ENCODE results near the gene IGFBP2. TPM values are rescaled to one million over a fixed set of nuclear protein-coding genes. Genes with fewer than 3 reads are reported as not detected.

The IGFBP2 gene
- total and polyA plus RNA-seq, 12 donors: 26.0 to 361 (median 109) TPM

DNA sequence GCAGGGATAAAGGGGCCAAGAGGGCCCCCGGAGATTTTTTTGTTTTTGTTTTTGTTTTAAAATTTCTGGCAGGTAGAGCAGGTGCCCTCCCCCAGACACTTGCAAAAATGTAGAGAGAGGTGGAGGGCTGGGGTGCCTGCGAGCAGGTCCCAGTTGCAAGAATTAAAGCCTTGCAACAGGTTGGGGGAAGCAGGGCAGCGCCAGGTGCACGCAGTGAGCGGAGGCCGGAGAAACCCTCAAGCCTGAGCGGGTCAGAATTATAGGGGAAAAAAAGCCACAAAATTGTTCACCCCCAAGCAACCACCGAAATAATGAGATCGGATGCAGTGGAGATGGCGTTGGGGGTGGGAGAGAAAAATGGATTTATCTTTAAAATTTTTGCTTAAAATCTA lies 61.6 kb downstream of the IGFBP2 start:
- Histone ChIP-seq H3K4me1 (peaks cover 11 to 79% (median 57%) of the 10 kb centered on the region in 9 donors), H3K9me3 (no peaks in the 10 kb centered on the region), H3K4me3 (peak overlapping the region; percentile 19 to 75 (median 71)), H3K27ac (peak overlapping the region; percentile 64 to 95 (median 86)), H3K27me3 (peaks cover 0 to 96% (median 0%) of the 10 kb centered on the region in 7 donors), H3K36me3 (no peaks in the 10 kb centered on the region)
- no peak for DNase-seq
- 1 to 8% methylated on average over 10 of the region's 10 CpGs for WGBS, 2 donors
- no peak for ATAC-seq
- TF ChIP-seq, protein P1, sequence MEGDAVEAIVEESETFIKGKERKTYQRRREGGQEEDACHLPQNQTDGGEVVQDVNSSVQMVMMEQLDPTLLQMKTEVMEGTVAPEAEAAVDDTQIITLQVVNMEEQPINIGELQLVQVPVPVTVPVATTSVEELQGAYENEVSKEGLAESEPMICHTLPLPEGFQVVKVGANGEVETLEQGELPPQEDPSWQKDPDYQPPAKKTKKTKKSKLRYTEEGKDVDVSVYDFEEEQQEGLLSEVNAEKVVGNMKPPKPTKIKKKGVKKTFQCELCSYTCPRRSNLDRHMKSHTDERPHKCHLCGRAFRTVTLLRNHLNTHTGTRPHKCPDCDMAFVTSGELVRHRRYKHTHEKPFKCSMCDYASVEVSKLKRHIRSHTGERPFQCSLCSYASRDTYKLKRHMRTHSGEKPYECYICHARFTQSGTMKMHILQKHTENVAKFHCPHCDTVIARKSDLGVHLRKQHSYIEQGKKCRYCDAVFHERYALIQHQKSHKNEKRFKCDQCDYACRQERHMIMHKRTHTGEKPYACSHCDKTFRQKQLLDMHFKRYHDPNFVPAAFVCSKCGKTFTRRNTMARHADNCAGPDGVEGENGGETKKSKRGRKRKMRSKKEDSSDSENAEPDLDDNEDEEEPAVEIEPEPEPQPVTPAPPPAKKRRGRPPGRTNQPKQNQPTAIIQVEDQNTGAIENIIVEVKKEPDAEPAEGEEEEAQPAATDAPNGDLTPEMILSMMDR (IDR thresholded peaks at IDR 0.05): no peak
- intact Hi-C loops (cut with DNase I): loop anchor here (5.0 to 10.0 kb wide), 18 partner anchors 77 to 1020 kb away; no protein-coding TSS in a partner anchor

DNA sequence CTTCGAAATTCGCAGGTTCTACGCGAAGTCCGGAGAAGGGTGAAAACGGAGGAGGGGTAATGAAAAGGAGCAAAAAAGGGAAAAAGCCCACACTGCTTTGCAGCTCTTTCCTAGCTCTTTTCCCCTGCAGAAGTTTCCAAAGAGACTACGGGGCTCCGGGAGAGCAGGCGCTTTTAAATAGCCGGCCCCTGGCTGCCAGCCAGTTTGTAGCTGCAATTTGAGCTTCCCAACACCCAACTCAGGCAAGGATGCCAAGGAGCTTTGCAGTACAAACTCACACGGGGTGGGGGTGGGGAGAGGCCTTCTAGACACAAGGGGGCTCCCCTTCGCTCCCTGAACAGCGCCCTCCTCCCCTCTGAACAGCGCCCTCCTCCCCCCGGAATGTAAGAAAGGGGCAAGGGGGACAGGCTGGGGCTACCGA lies 62.2 kb downstream of the IGFBP2 start, which contains the start of gene IGFBP5:
Gene IGFBP5 (minus strand): TSS at position 149 of the 421 bp plus-strand sequence. CDS start 774 bp downstream, outside the sequence.
- DNase-seq (peak; percentile 91 to 92), ATAC-seq (peak; percentile 28 to 54 (median 49))
- WGBS, 2 donors: 7 to 14% methylated on average over 15 to 16 of the region's 16 CpGs
- H3K4me1 ChIP-seq: peaks cover 14 to 81% (median 58%) of the 10 kb centered on the region in 9 donors
- TF ChIP-seq, protein P1 (IDR thresholded peaks at IDR 0.05): peak in 3 of 9 donors; percentile 18 to 42 (median 39)
- peak within 1 kb of the TSS; percentile 64 to 95 (median 86) for H3K27ac ChIP-seq
- intact Hi-C loops (cut with DNase I): loop anchor here (5.0 to 10.0 kb wide), 17 partner anchors 77 to 1019 kb away; no protein-coding TSS in a partner anchor
- peaks cover 0 to 97% (median 0%) of the 10 kb centered on the region in 7 donors for H3K27me3 ChIP-seq
- H3K9me3 ChIP-seq: no peaks in the 10 kb centered on the region
- no peaks in the 10 kb centered on the region for H3K36me3 ChIP-seq
- H3K4me3 ChIP-seq: peak within 1 kb of the TSS; percentile 19 to 75 (median 71)

DNA sequence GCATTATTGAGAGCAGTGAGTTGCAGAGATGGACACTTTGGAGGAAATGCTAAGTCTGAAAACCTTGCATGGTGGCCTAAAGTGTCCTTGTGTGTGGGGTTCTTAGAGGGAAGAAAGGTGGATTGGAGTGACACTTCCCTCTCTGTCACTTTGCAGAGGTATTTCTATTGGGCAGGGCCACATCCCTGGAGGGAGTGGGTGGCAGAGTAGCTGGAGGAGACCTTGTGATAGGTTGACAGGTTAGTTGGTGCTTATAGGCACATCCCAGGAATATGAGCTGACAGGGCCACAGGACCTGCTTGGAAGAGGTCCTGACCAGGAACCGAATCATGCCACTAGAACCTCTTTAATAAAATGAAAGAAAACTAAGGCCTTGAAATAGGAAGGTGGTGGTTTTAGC lies 63.1 kb downstream of the IGFBP2 start:
- Histone ChIP-seq H3K4me3 (no peak overlapping the region), H3K27me3 (peaks cover 0 to 95% (median 0%) of the 10 kb centered on the region in 7 donors), H3K36me3 (no peaks in the 10 kb centered on the region), H3K4me1 (peaks cover 10 to 84% (median 55%) of the 10 kb centered on the region in 9 donors), H3K9me3 (no peaks in the 10 kb centered on the region), H3K27ac (peak overlapping the region in 7 of 10 donors; percentile 49 to 95 (median 90))
- TF ChIP-seq, protein P1 (IDR thresholded peaks at IDR 0.05): no peak
- no peak for DNase-seq
- intact Hi-C loops (cut with DNase I): loop anchor here (5.0 to 10.0 kb wide), 17 partner anchors 76 to 1018 kb away; no protein-coding TSS in a partner anchor
- 83 to 86% methylated on average over 1 of the region's 1 CpG for WGBS, 2 donors
- ATAC-seq: no peak

DNA sequence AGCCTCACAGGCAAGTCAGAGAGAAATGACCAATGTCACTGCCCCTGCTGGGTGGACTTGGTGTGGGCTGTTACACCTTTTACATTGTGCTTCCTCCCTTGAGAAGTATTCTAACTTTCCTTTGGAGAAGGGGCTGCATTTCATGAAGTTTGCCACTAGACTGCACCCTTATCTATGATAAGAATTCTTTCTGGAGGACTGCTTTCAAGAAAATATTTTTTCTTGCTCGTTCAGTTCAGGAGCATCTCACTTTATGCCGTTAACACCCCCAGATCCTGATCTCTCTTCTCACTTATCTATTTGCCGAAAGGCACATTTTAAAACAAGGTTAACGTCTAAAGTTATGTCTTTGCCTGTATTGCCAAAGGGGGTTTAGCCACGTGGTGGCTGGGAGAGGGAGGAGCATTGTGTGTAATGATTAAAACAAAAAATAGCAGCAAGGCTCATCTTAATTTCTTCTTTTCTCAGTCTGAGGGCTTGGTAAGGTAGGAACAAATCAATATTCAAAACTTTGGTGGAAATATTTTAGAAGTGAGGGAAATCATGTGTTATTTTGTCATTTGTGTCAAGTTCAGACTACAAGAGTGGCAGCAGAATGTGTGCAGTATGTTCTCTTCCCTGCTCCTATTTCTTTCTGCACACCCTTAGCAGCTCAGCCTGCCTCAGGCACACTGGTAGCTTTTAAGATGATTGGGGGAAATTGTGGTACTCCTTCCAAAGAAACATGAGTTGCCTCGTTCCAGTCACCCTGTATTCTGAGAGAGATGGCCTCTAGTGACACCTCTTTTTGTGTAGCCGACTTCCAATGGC lies 63.7 kb downstream of the IGFBP2 start:
- no peak overlapping the region for H3K4me3 ChIP-seq
- no peaks in the 10 kb centered on the region for H3K9me3 ChIP-seq
- peak overlapping the region in 5 of 10 donors; percentile 49 to 95 (median 90) for H3K27ac ChIP-seq
- H3K4me1 ChIP-seq: peaks cover 10 to 80% (median 55%) of the 10 kb centered on the region in 9 donors
- H3K27me3 ChIP-seq: peaks cover 0 to 90% (median 0%) of the 10 kb centered on the region in 7 donors
- TF ChIP-seq, protein P1 (IDR thresholded peaks at IDR 0.05): peak in 8 of 9 donors; percentile 19 to 71 (median 52)
- DNase-seq: no peak
- intact Hi-C loops (cut with DNase I): loop anchor here (5.0 to 10.0 kb wide), 17 partner anchors 75 to 1018 kb away; no protein-coding TSS in a partner anchor
- no peak for ATAC-seq
- 36 to 42% methylated on average over 7 of the region's 7 CpGs for WGBS, 2 donors
- H3K36me3 ChIP-seq: no peaks in the 10 kb centered on the region
